KMS-11 (cell line): Measurements from ENCODE around the gene RAPH1.

Source experiments
- H2AFZ ChIP-seq: fragments of 200-600 bp; sonication (generic); 2 replicates; pipeline ENCODE4 v1.6.1; 2016; ENCODE audit warnings: antibody characterized with exemption, mixed run types, low read depth
- H3K27ac ChIP-seq: fragments of 200-600 bp; sonication (generic); 2 replicates; pipeline ENCODE4 v1.6.1; 2016; ENCODE audit warnings: mild to moderate bottlenecking, mixed run types
- H3K27me3 ChIP-seq: fragments of 200-600 bp; sonication (generic); 2 replicates; pipeline ENCODE4 v1.6.1; 2017; ENCODE audit warnings: mild to moderate bottlenecking, low read depth, mixed run types, moderate library complexity; ENCODE audit not compliant: insufficient read depth
- H3K36me3 ChIP-seq: fragments of 200-600 bp; sonication (generic); 2 replicates; pipeline ENCODE4 v1.6.1; 2017; ENCODE audit warnings: mild to moderate bottlenecking, mixed run types; ENCODE audit not compliant: insufficient read depth
- H3K4me1 ChIP-seq: fragments of 200-600 bp; sonication (generic); 2 replicates; pipeline ENCODE4 v1.6.1; 2016; ENCODE audit warnings: mild to moderate bottlenecking, low read depth, mixed run types; ENCODE audit not compliant: poor library complexity, severe bottlenecking
- H3K4me2 ChIP-seq: fragments of 200-600 bp; sonication (generic); 2 replicates; pipeline ENCODE4 v1.7.0; 2016; ENCODE audit warnings: mild to moderate bottlenecking, mixed run types
- H3K4me3 ChIP-seq: fragments of 200-600 bp; sonication (generic); IDR thresholded peaks from 2 replicates; pipeline ENCODE4 v1.6.1; 2017; ENCODE audit warnings: low read depth, low read length, mixed read lengths; ENCODE audit not compliant: insufficient read depth
- H3K79me2 ChIP-seq: fragments of 200-600 bp; sonication (generic); 2 replicates; pipeline ENCODE4 v1.6.1; 2016; ENCODE audit warnings: low read depth, mixed run types; ENCODE audit not compliant: insufficient read depth
- H3K9ac ChIP-seq: fragments of 200-600 bp; sonication (generic); 2 replicates; pipeline ENCODE4 v1.6.1; 2016; ENCODE audit warnings: mild to moderate bottlenecking, mixed run types
- H4K20me1 ChIP-seq: fragments of 200-600 bp; sonication (generic); 2 replicates; pipeline ENCODE4 v1.6.1; 2016; ENCODE audit warnings: mild to moderate bottlenecking, mixed run types; ENCODE audit not compliant: insufficient read depth
- TF ChIP-seq, protein P1 (sequence below): fragments of 200-600 bp; sonication (generic); conservative IDR thresholded peaks from 2 replicates; pipeline ENCODE4 v1.6.1; 2017; ENCODE audit warnings: low read depth, mild to moderate bottlenecking, antibody characterized with exemption, low read length, moderate library complexity, mixed read lengths

The RAPH1 gene

DNA sequence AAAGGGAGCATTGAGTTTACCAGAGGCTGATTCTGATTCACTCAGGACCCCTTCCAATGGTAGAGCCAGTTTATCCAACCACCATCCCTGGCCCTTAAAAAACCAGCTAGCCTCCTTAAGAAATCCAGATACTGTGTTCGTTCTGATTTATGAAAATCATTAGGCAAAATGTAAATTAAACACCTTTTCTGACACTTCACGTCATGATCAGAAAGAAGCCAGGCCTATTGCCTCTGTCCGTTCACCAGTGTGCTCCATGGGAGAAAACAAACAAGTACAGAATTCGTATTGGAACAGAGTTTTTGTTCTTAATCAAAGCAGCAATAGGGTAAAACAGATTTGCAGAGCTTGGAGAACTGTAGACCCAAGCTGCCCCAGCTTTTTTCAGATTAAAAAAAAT, 31.1 kb upstream of the RAPH1 start:
- no peaks in the 10 kb centered on the region for H3K4me1 ChIP-seq
- H3K79me2 ChIP-seq: no peaks in the 10 kb centered on the region
- no peak overlapping the region for H3K4me3 ChIP-seq
- H3K4me2 ChIP-seq: no peak overlapping the region
- H2AFZ ChIP-seq: no peak overlapping the region
- no peaks in the 10 kb centered on the region for H3K27me3 ChIP-seq
- no peaks in the 10 kb centered on the region for H3K36me3 ChIP-seq
- no peaks in the 10 kb centered on the region for H4K20me1 ChIP-seq
- H3K9ac ChIP-seq: no peak overlapping the region
- no peak overlapping the region for H3K27ac ChIP-seq
- TF ChIP-seq, protein P1, sequence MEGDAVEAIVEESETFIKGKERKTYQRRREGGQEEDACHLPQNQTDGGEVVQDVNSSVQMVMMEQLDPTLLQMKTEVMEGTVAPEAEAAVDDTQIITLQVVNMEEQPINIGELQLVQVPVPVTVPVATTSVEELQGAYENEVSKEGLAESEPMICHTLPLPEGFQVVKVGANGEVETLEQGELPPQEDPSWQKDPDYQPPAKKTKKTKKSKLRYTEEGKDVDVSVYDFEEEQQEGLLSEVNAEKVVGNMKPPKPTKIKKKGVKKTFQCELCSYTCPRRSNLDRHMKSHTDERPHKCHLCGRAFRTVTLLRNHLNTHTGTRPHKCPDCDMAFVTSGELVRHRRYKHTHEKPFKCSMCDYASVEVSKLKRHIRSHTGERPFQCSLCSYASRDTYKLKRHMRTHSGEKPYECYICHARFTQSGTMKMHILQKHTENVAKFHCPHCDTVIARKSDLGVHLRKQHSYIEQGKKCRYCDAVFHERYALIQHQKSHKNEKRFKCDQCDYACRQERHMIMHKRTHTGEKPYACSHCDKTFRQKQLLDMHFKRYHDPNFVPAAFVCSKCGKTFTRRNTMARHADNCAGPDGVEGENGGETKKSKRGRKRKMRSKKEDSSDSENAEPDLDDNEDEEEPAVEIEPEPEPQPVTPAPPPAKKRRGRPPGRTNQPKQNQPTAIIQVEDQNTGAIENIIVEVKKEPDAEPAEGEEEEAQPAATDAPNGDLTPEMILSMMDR: no peak

DNA sequence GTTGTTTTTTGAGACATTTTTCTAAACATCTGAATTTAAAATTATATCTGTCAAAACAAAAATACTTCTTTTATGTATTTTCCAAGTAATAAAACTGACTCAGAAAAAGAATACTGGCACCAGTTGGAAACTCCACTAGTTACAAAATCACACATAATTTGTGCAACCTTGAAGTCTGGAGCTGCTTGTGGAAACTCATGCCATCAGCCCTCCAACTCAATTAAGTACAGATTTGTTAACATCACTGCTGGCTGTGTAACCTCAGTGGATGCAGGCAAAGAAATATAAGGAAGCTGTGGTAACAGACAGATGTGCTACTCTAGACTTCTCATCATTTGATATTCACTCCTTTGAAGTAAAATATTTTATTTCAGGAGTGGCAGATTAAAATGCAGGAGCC, 30.0 kb upstream of the RAPH1 start:
- no peaks in the 10 kb centered on the region for H4K20me1 ChIP-seq
- no peak overlapping the region for H3K4me3 ChIP-seq
- H3K4me1 ChIP-seq: no peaks in the 10 kb centered on the region
- H3K27me3 ChIP-seq: no peaks in the 10 kb centered on the region
- TF ChIP-seq, protein P1: no peak
- no peak overlapping the region for H3K27ac ChIP-seq
- no peak overlapping the region for H3K9ac ChIP-seq
- no peak overlapping the region for H2AFZ ChIP-seq
- no peaks in the 10 kb centered on the region for H3K36me3 ChIP-seq
- no peak overlapping the region for H3K4me2 ChIP-seq
- H3K79me2 ChIP-seq: no peaks in the 10 kb centered on the region

DNA sequence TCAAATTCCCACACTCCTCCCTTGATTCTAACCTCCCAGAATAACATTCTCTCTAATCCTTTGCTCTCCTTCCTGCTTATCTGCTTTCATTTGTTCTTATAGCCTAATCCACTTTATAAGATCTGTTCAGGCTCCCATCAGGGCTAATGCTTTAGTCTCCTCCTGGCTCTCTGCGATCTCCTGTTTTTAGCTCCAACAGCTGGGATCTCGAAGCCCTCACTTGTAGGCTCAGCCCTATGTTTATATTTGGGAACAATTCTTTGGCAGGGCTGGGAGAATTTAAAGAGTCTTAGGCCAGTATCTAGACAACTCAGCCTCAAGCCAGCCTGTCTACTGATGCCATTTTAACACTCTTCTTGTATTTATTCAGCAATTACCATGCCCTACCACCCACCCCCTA, 27.2 kb upstream of the RAPH1 start:
- Histone ChIP-seq H4K20me1 (no peaks in the 10 kb centered on the region), H3K4me2 (no peak overlapping the region), H3K27ac (no peak overlapping the region), H3K4me1 (no peaks in the 10 kb centered on the region), H3K4me3 (no peak overlapping the region), H3K79me2 (no peaks in the 10 kb centered on the region), H3K9ac (no peak overlapping the region), H3K27me3 (no peaks in the 10 kb centered on the region), H3K36me3 (no peaks in the 10 kb centered on the region), H2AFZ (no peak overlapping the region)
- TF ChIP-seq, protein P1: no peak

DNA sequence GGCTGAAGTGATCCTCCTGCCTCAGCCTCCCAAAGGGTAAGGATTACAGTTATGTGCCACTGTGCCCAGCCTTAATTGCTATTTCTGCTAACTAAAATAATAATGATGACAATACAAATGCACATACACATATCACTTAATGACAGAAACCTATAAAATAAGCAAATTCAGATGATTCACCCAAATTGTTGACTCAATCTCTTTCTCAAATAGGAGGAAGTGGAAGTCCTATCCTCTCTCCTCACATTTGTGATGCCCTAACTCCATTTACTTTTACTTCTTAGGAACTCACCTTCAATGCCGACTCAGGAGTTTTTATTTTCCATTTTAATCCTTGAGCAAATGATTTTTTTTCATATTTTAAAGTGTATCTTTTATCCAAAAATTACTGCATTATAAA, 24.5 kb upstream of the RAPH1 start:
- H3K4me2 ChIP-seq: no peak overlapping the region
- no peaks in the 10 kb centered on the region for H3K27me3 ChIP-seq

More for the DNA sequence above, 24.5 kb upstream of the RAPH1 start:
- Histone ChIP-seq H4K20me1 (no peaks in the 10 kb centered on the region), H2AFZ (no peak overlapping the region), H3K4me3 (no peak overlapping the region), H3K27ac (no peak overlapping the region), H3K4me1 (no peaks in the 10 kb centered on the region), H3K36me3 (no peaks in the 10 kb centered on the region), H3K9ac (no peak overlapping the region), H3K79me2 (no peaks in the 10 kb centered on the region)
- TF ChIP-seq, protein P1: no peak
